K562 (cell line): Measurements from ENCODE around the gene DRAXIN. TPM values are rescaled to one million over a fixed set of nuclear protein-coding genes. Genes with fewer than 3 reads are reported as not detected.

Source experiments
- ATAC-seq: fragments of 200-7000 bp; cut with Tn5 transposase; 3 replicates; pipeline ENCODE4 v1.9.1; 2020; ENCODE audit warnings: moderate library complexity
- BruUV-seq: library from RNA; stranded (reverse); fragments of 400-500 nt; replicated peaks from 2 replicates; lab custom pipeline; 2021; lab: Mats Ljungman, UMichigan
- CTCF ChIA-PET: fragments of 300-600 bp; formaldehyde crosslinking; extraction: SDS; loops from one replicate; lab custom pipeline; 2021; ENCODE audit warnings: low intra/inter-chr PET ratio; lab: Yijun Ruan, JAX
- POLR2A ChIA-PET: fragments of 300-600, 350-650 bp; sonication (Branson Sonifier 250); formaldehyde crosslinking; extraction: SDS; loops from one replicate; lab custom pipeline; 2021; ENCODE audit warnings: antibody characterized with exemption, inconsistent platforms; lab: Yijun Ruan, JAX
- DNase-seq, 4 experiments: peaks; one replicate each; pipeline versions ENCODE4 v3.0.0 to v3.0.0-alpha.2; 2011 to 2018; ENCODE audit warnings: low spot score in 3 of 4, mixed read lengths in 3 of 4; ENCODE audit errors: extremely low read depth in 1 of 4
- FAIRE-seq: peaks from 2 replicates; lab custom pipeline; 2011; peaks lifted over from hg19 to GRCh38; lab: Jason Lieb, UNC
- H2AFZ ChIP-seq: 2 replicates; pipeline ENCODE4 v1.6.0; 2011; ENCODE audit warnings: low read depth, low read length, control low read depth, inconsistent platforms
- H3K27ac ChIP-seq: fragments of 200-600 bp; 3 replicates; pipeline ENCODE4 v1.8.0; 2011; ENCODE audit warnings: low read depth, mild to moderate bottlenecking, control low read depth, inconsistent platforms, low read length, moderate library complexity, mixed read lengths; ENCODE audit errors: extremely low read depth
- H3K27me3 ChIP-seq, 2 experiments: fragments of 300-600 bp in 1 of 2; 2 replicates in 1 of 2; 3 replicates in 1 of 2; pipeline versions ENCODE4 v1.6.0 to v1.8.0; 2011; ENCODE audit warnings: inconsistent platforms in 2 of 2, low read length in 2 of 2, mild to moderate bottlenecking in 1 of 2, mixed read lengths in 1 of 2, moderate library complexity in 1 of 2; ENCODE audit not compliant: control insufficient read depth in 2 of 2, insufficient read depth in 2 of 2
- H3K36me3 ChIP-seq: fragments of 300-600 bp; 3 replicates; pipeline ENCODE4 v1.8.0; 2011; ENCODE audit warnings: mild to moderate bottlenecking, low read length, inconsistent platforms; ENCODE audit not compliant: control insufficient read depth, insufficient read depth
- H3K4me1 ChIP-seq, 2 experiments: fragments of 200-600 bp in 1 of 2; replicated peaks in 1 of 2; 2 replicates in 1 of 2; 3 replicates in 1 of 2; pipeline versions ENCODE4 v1.5.1 to v1.8.0; 2011; ENCODE audit warnings: inconsistent platforms in 2 of 2, low read length in 2 of 2, mild to moderate bottlenecking in 1 of 2, mixed read lengths in 1 of 2, moderate library complexity in 1 of 2; ENCODE audit not compliant: control insufficient read depth in 2 of 2, insufficient read depth in 2 of 2
- H3K4me2 ChIP-seq: 2 replicates; pipeline ENCODE4 v1.6.1; 2011; ENCODE audit warnings: low read length, control low read depth, inconsistent platforms, mixed read lengths; ENCODE audit not compliant: insufficient read depth
- H3K4me3 ChIP-seq: fragments of 200-600 bp; sonication (generic), shearing (Covaris generic); 2 replicates; pipeline ENCODE4 v1.5.1; 2016; ENCODE audit warnings: control low read depth, inconsistent platforms
- H3K79me2 ChIP-seq: fragments of 200-600 bp; 3 replicates; pipeline ENCODE4 v1.8.0; 2011; ENCODE audit warnings: low read length, inconsistent platforms; ENCODE audit not compliant: control insufficient read depth, insufficient read depth
- H3K9ac ChIP-seq, 2 experiments: 2 replicates each; pipeline versions ENCODE4 v1.6.0 to v1.6.1; 2011; ENCODE audit warnings: low read depth in 2 of 2, low read length in 2 of 2, control low read depth in 1 of 2, inconsistent platforms in 1 of 2, mild to moderate bottlenecking in 1 of 2, mixed read lengths in 1 of 2; ENCODE audit not compliant: insufficient read depth in 1 of 2
- H3K9me1 ChIP-seq: one replicate; pipeline ENCODE4 v1.6.0; 2011; ENCODE audit warnings: inconsistent platforms, mild to moderate bottlenecking, low read length, moderate library complexity; ENCODE audit not compliant: control insufficient read depth, insufficient read depth
- H3K9me3 ChIP-seq: replicated peaks from 2 replicates; pipeline ENCODE4 v1.5.1; 2011; ENCODE audit warnings: low read depth, low read length, inconsistent platforms; ENCODE audit not compliant: control insufficient read depth, insufficient read depth
- H4K20me1 ChIP-seq: replicated peaks from 2 replicates; pipeline ENCODE4 v1.6.1; 2011; ENCODE audit warnings: low read length, inconsistent platforms, mixed read lengths; ENCODE audit not compliant: control insufficient read depth, insufficient read depth
- ARID4B ChIP-seq: sonication (generic); formaldehyde crosslinking; IDR thresholded peaks from 2 replicates; pipeline ENCODE4 v1.8.0; 2022; ENCODE audit warnings: mild to moderate bottlenecking, missing genetic modification reagents
- CHD2 ChIP-seq: IDR thresholded peaks from 2 replicates; pipeline ENCODE4 v1.6.1; 2011; ENCODE audit warnings: low read depth, low read length
- DIDO1 ChIP-seq: fragments of 450-650 bp; IDR thresholded peaks from 2 replicates; pipeline ENCODE4 v1.6.1; 2016; ENCODE audit warnings: low read depth, missing biosample characterization, missing genetic modification characterization
- ETV1 ChIP-seq: fragments of 450-650 bp; conservative IDR thresholded peaks from 2 replicates; pipeline ENCODE4 v1.6.1; 2016; ENCODE audit warnings: missing genetic modification characterization, control low read depth, low read depth, missing compliant biosample characterization
- HNRNPUL1 ChIP-seq: fragments of 200-400 bp; formaldehyde crosslinking; IDR thresholded peaks from 2 replicates; pipeline ENCODE4 v1.6.1; 2017; ENCODE audit warnings: low read length
- NKRF ChIP-seq: fragments of 450-650 bp; IDR thresholded peaks from 2 replicates; pipeline ENCODE4 v1.6.1; 2016; ENCODE audit warnings: borderline replicate concordance
- SREBF1 ChIP-seq: fragments of 150-350 bp; IDR thresholded peaks from 2 replicates; pipeline ENCODE4 v1.6.1; 2014; ENCODE audit warnings: antibody characterized with exemption, low read depth, low read length, borderline replicate concordance
- SRSF3 ChIP-seq: fragments of 200-400 bp; formaldehyde crosslinking; IDR thresholded peaks from 2 replicates; pipeline ENCODE4 v1.6.1; 2016; ENCODE audit warnings: mild to moderate bottlenecking, low read length, moderate library complexity; ENCODE audit not compliant: insufficient read depth
- TFAP4 ChIP-seq: sonication (generic); formaldehyde crosslinking; IDR thresholded peaks from 2 replicates; pipeline ENCODE4 v1.8.0; 2022; ENCODE audit warnings: missing genetic modification reagents, mild to moderate bottlenecking, moderate library complexity, borderline replicate concordance
- WGBS: fragments of 100-300 bp; shearing (Covaris generic); methylation state at CpG from one replicate; pipeline ENCODE4 v1.1.6; 2016; ENCODE audit warnings: low coverage, mixed read lengths; ENCODE audit not compliant: insufficient coverage; ENCODE audit errors: missing lambda C conversion rate; 5-methylcytosine and 5-hydroxymethylcytosine counted together
- in situ Hi-C: fragments of 300-500 bp; cut with MboI; formaldehyde crosslinking; loops from 4 replicates; pipeline ENCODE4 v1.15.0; 2018; ENCODE audit warnings: inconsistent platforms, mixed read lengths
- intact Hi-C: fragments of 100-400 bp; cut with micrococcal nuclease; formaldehyde crosslinking; loops from 2 replicates; pipeline ENCODE4 v1.14.2; 2022
- polyA plus RNA-seq, 8 experiments: library from polyadenylated mRNA; depleted of rRNA in 4 of 8; stranded (reverse) in 5 of 8; unstranded in 3 of 8; fragments of >200 nt; fragmentation: Nextera tagmentation in 2 of 8; fragmentation: Illumina TruSeq in 1 of 8; extraction: Ambion mirVana in 2 of 8; extraction: Trizol in 1 of 8; gene quantifications; 2 replicates each; pipeline versions ENCODE4 v1.2.1 to v1.2.3, GENCODE V29; 2011 to 2014; ENCODE audit warnings: inconsistent platforms in 1 of 8, missing spikeins in 1 of 8
- total RNA-seq, 7 experiments: library from RNA; depleted of rRNA in 6 of 7; stranded (reverse); fragments of >200 nt in 6 of 7; fragmentation: Illumina TruSeq in 2 of 7; extraction: Trizol in 2 of 7; gene quantifications; 2 replicates each; pipeline versions ENCODE4 v1.2.1 to v1.2.3, GENCODE V29; 2011 to 2021; ENCODE audit warnings: low replicate concordance in 1 of 7

DRAXIN gene
- total and polyA plus RNA-seq, 9 of the 15 experiments (the other 6 are each of a cell fraction or from before 2014, with no cell fraction given), result 0.01 to 0.04 (median 0.01) TPM; not detected in 6

- CTCF ChIA-PET, result interaction anchor here (1.3 to 3.7 kb wide), 3 partner anchors 57 to 76 kb away, joined by 3 to 52 read pairs (median 17); partner anchors contain the start of gene FBXO6
- H3K4me3 ChIP-seq, result no peak overlapping the region
- no peaks in the 10 kb centered on the region for H3K9me3 ChIP-seq
- no peaks in the 10 kb centered on the region for H4K20me1 ChIP-seq
- H2AFZ ChIP-seq, result no peak overlapping the region
- WGBS, result 33% methylated on average over 4 of the region's 4 CpGs
- H3K36me3 ChIP-seq, result no peaks in the 10 kb centered on the region
- ATAC-seq (no peak), FAIRE-seq (no peak), DNase-seq (no peak)
- peaks cover 11 to 17% of the 10 kb centered on the region in 2 experiments; a peak in 4 of 5 replicates for H3K4me1 ChIP-seq
- POLR2A ChIA-PET, result interaction anchor here (0.6 to 1.3 kb wide), 6 partner anchors 10 to 187 kb away, joined by 3 to 8 read pairs (median 3); no protein-coding TSS in a partner anchor
- H3K79me2 ChIP-seq, result no peaks in the 10 kb centered on the region
- H3K27me3 ChIP-seq, result peaks cover under 1 to 6% of the 10 kb centered on the region in 2 experiments; a peak in 3 of 5 replicates
- intact Hi-C loops, result loop anchor here (10.0 kb wide), 1 partner anchor 687 kb away; no protein-coding TSS in a partner anchor
- H3K4me2 ChIP-seq, result no peak overlapping the region
- H3K9me1 ChIP-seq, result no peaks in the 10 kb centered on the region
- in situ Hi-C loops, result no loop called here
- TF ChIP-seq TFAP4 (CRISPR knock-in tag) (no peak), SRSF3 (no peak), HNRNPUL1 (no peak), CHD2 (no peak), SREBF1 (no peak), ARID4B (CRISPR knock-in tag) (no peak), NKRF (no peak), DIDO1 (tag) (no peak), ETV1 (tag) (no peak)
- H3K9ac ChIP-seq, result no peak overlapping the region
- H3K27ac ChIP-seq, result no peak overlapping the region
- BruUV-seq, result no TSS peak
Observed at GRCh38 chr1:11721311-11721710, 29.8 kb downstream of the DRAXIN start.
